GM12878 (cell line): ENCODE results near the gene KRT37. TPM values are rescaled to one million over a fixed set of nuclear protein-coding genes. Genes with fewer than 3 reads are reported as not detected.

ENCODE experiments used
- ATAC-seq: fragments of 200-7000 bp; cut with Tn5 transposase; 3 replicates; pipeline ENCODE4 v1.9.1; 2020; ENCODE audit warnings: mild to moderate bottlenecking, moderate library complexity
- BruUV-seq: library from RNA; stranded (reverse); fragments of 400-500 nt; replicated peaks from 2 replicates; lab custom pipeline; 2021; lab: Mats Ljungman, UMichigan
- CTCF ChIA-PET: fragments of 300-600 bp; sonication (Branson Sonifier 250); formaldehyde crosslinking; extraction: SDS; loops from one replicate; lab custom pipeline; 2021; ENCODE audit warnings: inconsistent platforms; lab: Yijun Ruan, JAX
- POLR2A ChIA-PET: fragments of 350-600 bp; formaldehyde crosslinking; extraction: SDS; loops from one replicate; lab custom pipeline; 2021; ENCODE audit warnings: inconsistent platforms; lab: Charles Lee
- RAD21 ChIA-PET: fragments of 300-600 bp; sonication (Branson Sonifier 250); formaldehyde crosslinking; loops from one replicate; lab custom pipeline; 2023; ENCODE audit warnings: antibody characterized with exemption; ENCODE audit not compliant: unreplicated experiment; lab: Charles Lee
- SMC1A ChIA-PET: fragments of 300-600 bp; sonication (Branson Sonifier 250); formaldehyde crosslinking; loops from one replicate; lab custom pipeline; 2023; ENCODE audit not compliant: unreplicated experiment, uncharacterized antibody; lab: Charles Lee
- DNase-seq: peaks from one replicate; pipeline ENCODE4 v3.0.0-alpha.2; 2011; ENCODE audit warnings: low read depth, low spot score
- FAIRE-seq: peaks from 3 replicates; lab custom pipeline; 2011; peaks lifted over from hg19 to GRCh38; lab: Jason Lieb, UNC
- H2AFZ ChIP-seq: 2 replicates; pipeline ENCODE4 v1.6.0; 2011; ENCODE audit warnings: low read depth, low read length, control low read depth; ENCODE audit not compliant: control insufficient read depth
- H3K27ac ChIP-seq: 2 replicates; pipeline ENCODE4 v1.5.1; 2011; ENCODE audit warnings: control low read depth; ENCODE audit not compliant: control insufficient read depth, insufficient read depth
- H3K27me3 ChIP-seq, 2 experiments: replicated peaks in 1 of 2; 2 replicates each; pipeline versions ENCODE4 v1.6.0 to v1.6.1; 2011; ENCODE audit warnings: low read length in 1 of 2; ENCODE audit not compliant: control insufficient read depth in 2 of 2, insufficient read depth in 2 of 2
- H3K36me3 ChIP-seq, 2 experiments: 2 replicates each; pipeline ENCODE4 v1.5.1; 2011; ENCODE audit warnings: low read length in 1 of 2; ENCODE audit not compliant: control insufficient read depth in 2 of 2, insufficient read depth in 2 of 2
- H3K4me1 ChIP-seq: 2 replicates; pipeline ENCODE4 v1.6.1; 2011; ENCODE audit warnings: mild to moderate bottlenecking, low read length, moderate library complexity, mixed read lengths; ENCODE audit not compliant: control insufficient read depth, insufficient read depth
- H3K4me2 ChIP-seq: 2 replicates; pipeline ENCODE4 v1.6.0; 2011; ENCODE audit warnings: control low read depth; ENCODE audit not compliant: control insufficient read depth, insufficient read depth
- H3K4me3 ChIP-seq: fragments of 200-600 bp; sonication (generic); 2 replicates; pipeline ENCODE4 v1.5.1; 2016
- H3K79me2 ChIP-seq: 2 replicates; pipeline ENCODE4 v1.6.0; 2011; ENCODE audit warnings: low read length; ENCODE audit not compliant: control insufficient read depth, insufficient read depth
- H3K9ac ChIP-seq: 2 replicates; pipeline ENCODE4 v1.8.0; 2011; ENCODE audit warnings: low read length, control low read depth, mixed read lengths; ENCODE audit not compliant: control insufficient read depth, insufficient read depth
- H3K9me3 ChIP-seq: replicated peaks from 3 replicates; pipeline ENCODE4 v1.5.1; 2011; ENCODE audit warnings: mild to moderate bottlenecking, low read length; ENCODE audit not compliant: control insufficient read depth, insufficient read depth
- H4K20me1 ChIP-seq: 2 replicates; pipeline ENCODE4 v1.6.0; 2011; ENCODE audit not compliant: control insufficient read depth, insufficient read depth
- BHLHE40 ChIP-seq, 2 experiments: fragments of 450-650 bp in 1 of 2; IDR thresholded peaks; 2 replicates each; pipeline ENCODE4 v1.6.1; 2011 to 2017; ENCODE audit warnings: low read depth in 2 of 2, borderline replicate concordance in 1 of 2, improper control_type of control experiment in 1 of 2, low read length in 1 of 2, mild to moderate bottlenecking in 1 of 2
- BMI1 ChIP-seq: fragments of 450-650 bp; IDR thresholded peaks from 2 replicates; pipeline ENCODE4 v1.6.1; 2016; ENCODE audit warnings: mild to moderate bottlenecking, moderate library complexity, borderline replicate concordance
- E4F1 ChIP-seq: fragments of 450-650 bp; IDR thresholded peaks from 2 replicates; pipeline ENCODE4 v1.6.1; 2018; ENCODE audit warnings: borderline replicate concordance, mild to moderate bottlenecking; ENCODE audit not compliant: partially characterized antibody
- EED ChIP-seq: sonication (generic); IDR thresholded peaks from 2 replicates; pipeline ENCODE4 v1.6.1; 2016; ENCODE audit warnings: antibody characterized with exemption, low read depth
- GATAD2B ChIP-seq: fragments of 450-650 bp; conservative IDR thresholded peaks from 2 replicates; pipeline ENCODE4 v1.6.1; 2017; ENCODE audit warnings: low read depth, mild to moderate bottlenecking, moderate library complexity
- HDGF ChIP-seq: fragments of 450-650 bp; IDR thresholded peaks from 2 replicates; pipeline ENCODE4 v1.6.1; 2016; ENCODE audit warnings: antibody characterized with exemption
- IKZF2 ChIP-seq, 2 experiments: fragments of 450-650 bp; IDR thresholded peaks; 2 replicates each; pipeline ENCODE4 v1.6.1; 2017; ENCODE audit warnings: mild to moderate bottlenecking in 2 of 2, moderate library complexity in 2 of 2
- LARP7 ChIP-seq: fragments of 450-650 bp; IDR thresholded peaks from 2 replicates; pipeline ENCODE4 v1.6.1; 2017; ENCODE audit warnings: mild to moderate bottlenecking
- MEF2A ChIP-seq: IDR thresholded peaks from 2 replicates; pipeline ENCODE4 v1.6.1; 2011; ENCODE audit warnings: low read depth, mild to moderate bottlenecking, low read length, moderate library complexity; ENCODE audit not compliant: insufficient read depth
- NR2C2 ChIP-seq: IDR thresholded peaks from 2 replicates; pipeline ENCODE4 v1.6.1; 2011; ENCODE audit warnings: borderline replicate concordance, low read depth; ENCODE audit not compliant: control insufficient read depth, insufficient read length
- RAD21 ChIP-seq: IDR thresholded peaks from 2 replicates; pipeline ENCODE4 v1.6.1; 2011; ENCODE audit warnings: mild to moderate bottlenecking, low read depth, low read length, moderate library complexity; ENCODE audit not compliant: insufficient read depth
- SIX5 ChIP-seq: IDR thresholded peaks from 2 replicates; pipeline ENCODE4 v1.6.1; 2011; ENCODE audit warnings: mild to moderate bottlenecking, low read depth, low read length, moderate library complexity; ENCODE audit not compliant: severe bottlenecking
- TBL1XR1 ChIP-seq: IDR thresholded peaks from 2 replicates; pipeline ENCODE4 v1.6.1; 2012; ENCODE audit warnings: low read depth, low read length, improper control_type of control experiment
- ZNF217 ChIP-seq: fragments of 450-650 bp; IDR thresholded peaks from 2 replicates; pipeline ENCODE4 v1.6.1; 2017; ENCODE audit warnings: antibody characterized with exemption, mild to moderate bottlenecking
- WGBS: methylation state at CpG from one replicate; pipeline ENCODE4 v1.1.6; 2016; ENCODE audit warnings: low lambda C conversion rate; ENCODE audit not compliant: insufficient replicate concordance, insufficient coverage; ENCODE audit errors: missing lambda C conversion rate; 5-methylcytosine and 5-hydroxymethylcytosine counted together
- in situ Hi-C: fragments of 300-500 bp; cut with MboI; formaldehyde crosslinking; loops from 9 replicates; pipeline ENCODE4 v1.14.3; 2018; ENCODE audit warnings: mixed read lengths
- intact Hi-C: fragments of 100-400 bp; cut with micrococcal nuclease; formaldehyde crosslinking; loops from one replicate; pipeline ENCODE4 v1.14.2; 2022; ENCODE audit not compliant: unreplicated experiment
- polyA plus RNA-seq, 11 experiments: library from polyadenylated mRNA; depleted of rRNA in 4 of 11; unstranded in 6 of 11; stranded (reverse) in 5 of 11; fragments of >200 nt; fragmentation: Nextera tagmentation in 4 of 11; fragmentation: Illumina TruSeq in 1 of 11; extraction: Ambion mirVana in 4 of 11; extraction: Trizol in 1 of 11; gene quantifications; 1 replicate in 1 of 11; 2 replicates in 10 of 11; pipeline versions ENCODE4 v1.2.1 to v1.2.3, GENCODE V29; 2011 to 2016; ENCODE audit warnings: inconsistent platforms in 2 of 11, missing spikeins in 2 of 11, low read depth in 1 of 11
- total RNA-seq, 4 experiments: library from RNA; depleted of rRNA in 3 of 4; stranded (reverse); fragments of >200 nt in 3 of 4; fragmentation: Illumina TruSeq in 1 of 4; extraction: Trizol in 1 of 4; gene quantifications; 2 replicates each; pipeline versions ENCODE4 v1.2.1 to v1.2.3, GENCODE V29; 2013 to 2021
- TF ChIP-seq, protein P1 (sequence below): IDR thresholded peaks from 2 replicates; pipeline ENCODE4 v1.6.1; 2012; ENCODE audit warnings: low read depth, low read length, improper control_type of control experiment
- TF ChIP-seq, protein P2 (sequence below): fragments of 450-650 bp; IDR thresholded peaks from 2 replicates; pipeline ENCODE4 v1.6.1; 2017; ENCODE audit warnings: mild to moderate bottlenecking

Gene KRT37
- total and polyA plus RNA-seq, 10 of the 15 experiments (the other 5 are each of a cell fraction or from before 2014, with no cell fraction given): not detected

GRCh38 chr17:41437769-41438168 is 13.4 kb upstream of the KRT37 start (continued):
- TF ChIP-seq EED (no peak), RAD21 (no peak), HDGF (no peak), BMI1 (no peak), GATAD2B (no peak), IKZF2 (IDR thresholded peaks at IDR 0.05) (no peak)

DNA sequence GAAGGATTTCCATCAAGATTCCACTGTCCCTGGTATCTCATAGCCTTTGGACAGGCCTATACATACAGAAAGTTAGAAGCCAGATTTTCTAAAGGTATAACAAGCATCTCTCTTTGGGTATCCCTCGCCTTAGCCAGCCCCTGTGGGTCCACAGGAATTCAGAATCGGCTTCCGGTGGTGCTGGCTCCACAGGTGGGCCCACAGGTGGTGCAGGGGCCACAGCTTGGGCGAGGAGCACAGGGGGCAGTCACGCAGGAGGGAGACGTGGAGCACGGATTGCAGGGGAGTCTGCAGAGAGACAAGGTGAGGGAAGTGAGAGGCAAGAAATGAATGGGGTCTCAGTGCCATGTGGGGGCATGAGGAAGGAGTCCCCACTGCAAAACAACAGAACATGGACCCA is 12.9 kb upstream of the KRT37 start:
- no peaks in the 10 kb centered on the region for H3K79me2 ChIP-seq
- H4K20me1 ChIP-seq: no peaks in the 10 kb centered on the region
- in situ Hi-C loops (no loop called here), intact Hi-C loops (no loop called here)
- FAIRE-seq: no peak
- no peak for DNase-seq
- H3K4me3 ChIP-seq: no peak overlapping the region
- H3K9ac ChIP-seq: no peak overlapping the region
- no peak for ATAC-seq
- BruUV-seq: no TSS peak
- ChIA-PET CTCF (no interaction called here), RAD21 (no interaction called here), SMC1A (no interaction called here), POLR2A (no interaction called here)
- no peaks in the 10 kb centered on the region for H3K4me1 ChIP-seq
- TF ChIP-seq LARP7: no peak
- no peak for TF ChIP-seq SIX5
- TF ChIP-seq NR2C2: no peak
- no peak for TF ChIP-seq BHLHE40 (IDR thresholded peaks at IDR 0.05; ENCODE audit: borderline replicate concordance in 1 of 2, low read depth in 2 of 2, low read length in 1 of 2)
- no peak for TF ChIP-seq TBL1XR1
- TF ChIP-seq ZNF217: no peak
- TF ChIP-seq E4F1: no peak
- TF ChIP-seq, protein P1, sequence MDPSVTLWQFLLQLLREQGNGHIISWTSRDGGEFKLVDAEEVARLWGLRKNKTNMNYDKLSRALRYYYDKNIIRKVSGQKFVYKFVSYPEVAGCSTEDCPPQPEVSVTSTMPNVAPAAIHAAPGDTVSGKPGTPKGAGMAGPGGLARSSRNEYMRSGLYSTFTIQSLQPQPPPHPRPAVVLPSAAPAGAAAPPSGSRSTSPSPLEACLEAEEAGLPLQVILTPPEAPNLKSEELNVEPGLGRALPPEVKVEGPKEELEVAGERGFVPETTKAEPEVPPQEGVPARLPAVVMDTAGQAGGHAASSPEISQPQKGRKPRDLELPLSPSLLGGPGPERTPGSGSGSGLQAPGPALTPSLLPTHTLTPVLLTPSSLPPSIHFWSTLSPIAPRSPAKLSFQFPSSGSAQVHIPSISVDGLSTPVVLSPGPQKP: no peak
- TF ChIP-seq MEF2A: no peak
- TF ChIP-seq, protein P2, sequence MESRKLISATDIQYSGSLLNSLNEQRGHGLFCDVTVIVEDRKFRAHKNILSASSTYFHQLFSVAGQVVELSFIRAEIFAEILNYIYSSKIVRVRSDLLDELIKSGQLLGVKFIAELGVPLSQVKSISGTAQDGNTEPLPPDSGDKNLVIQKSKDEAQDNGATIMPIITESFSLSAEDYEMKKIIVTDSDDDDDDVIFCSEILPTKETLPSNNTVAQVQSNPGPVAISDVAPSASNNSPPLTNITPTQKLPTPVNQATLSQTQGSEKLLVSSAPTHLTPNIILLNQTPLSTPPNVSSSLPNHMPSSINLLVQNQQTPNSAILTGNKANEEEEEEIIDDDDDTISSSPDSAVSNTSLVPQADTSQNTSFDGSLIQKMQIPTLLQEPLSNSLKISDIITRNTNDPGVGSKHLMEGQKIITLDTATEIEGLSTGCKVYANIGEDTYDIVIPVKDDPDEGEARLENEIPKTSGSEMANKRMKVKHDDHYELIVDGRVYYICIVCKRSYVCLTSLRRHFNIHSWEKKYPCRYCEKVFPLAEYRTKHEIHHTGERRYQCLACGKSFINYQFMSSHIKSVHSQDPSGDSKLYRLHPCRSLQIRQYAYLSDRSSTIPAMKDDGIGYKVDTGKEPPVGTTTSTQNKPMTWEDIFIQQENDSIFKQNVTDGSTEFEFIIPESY: no peak
- no peak for TF ChIP-seq EED
- H3K9me3 ChIP-seq: no peaks in the 10 kb centered on the region
- H3K4me2 ChIP-seq: no peak overlapping the region
- 15% methylated on average over 7 of the region's 7 CpGs for WGBS
- no peak overlapping the region for H2AFZ ChIP-seq
- H3K27ac ChIP-seq: no peak overlapping the region
- peaks cover 0 to 7% of the 10 kb centered on the region in 2 experiments; a peak in 2 of 4 replicates for H3K27me3 ChIP-seq
- no peaks in the 10 kb centered on the region for H3K36me3 ChIP-seq
